Activated naive CD8-positive, alpha-beta T cell treated with anti-CD3 and anti-CD28 coated beads, Interleukin-2, amount 50 U/mL, for 16 hours (primary cell): ENCODE data around the gene HK2.
A peak's percentile ranks its signal among the peaks of the same experiment; 100 is the strongest.
"Not testable (repeated sequence)": the region's sequence is repeated elsewhere in the genome, so short reads cannot be mapped to it uniquely, and the experiment has no call there.

Source experiments
- DNase-seq: peaks from one replicate; pipeline ENCODE4 v3.0.0-alpha.2; 2020; ENCODE audit warnings: low read depth, low spot score

The HK2 gene

DNA sequence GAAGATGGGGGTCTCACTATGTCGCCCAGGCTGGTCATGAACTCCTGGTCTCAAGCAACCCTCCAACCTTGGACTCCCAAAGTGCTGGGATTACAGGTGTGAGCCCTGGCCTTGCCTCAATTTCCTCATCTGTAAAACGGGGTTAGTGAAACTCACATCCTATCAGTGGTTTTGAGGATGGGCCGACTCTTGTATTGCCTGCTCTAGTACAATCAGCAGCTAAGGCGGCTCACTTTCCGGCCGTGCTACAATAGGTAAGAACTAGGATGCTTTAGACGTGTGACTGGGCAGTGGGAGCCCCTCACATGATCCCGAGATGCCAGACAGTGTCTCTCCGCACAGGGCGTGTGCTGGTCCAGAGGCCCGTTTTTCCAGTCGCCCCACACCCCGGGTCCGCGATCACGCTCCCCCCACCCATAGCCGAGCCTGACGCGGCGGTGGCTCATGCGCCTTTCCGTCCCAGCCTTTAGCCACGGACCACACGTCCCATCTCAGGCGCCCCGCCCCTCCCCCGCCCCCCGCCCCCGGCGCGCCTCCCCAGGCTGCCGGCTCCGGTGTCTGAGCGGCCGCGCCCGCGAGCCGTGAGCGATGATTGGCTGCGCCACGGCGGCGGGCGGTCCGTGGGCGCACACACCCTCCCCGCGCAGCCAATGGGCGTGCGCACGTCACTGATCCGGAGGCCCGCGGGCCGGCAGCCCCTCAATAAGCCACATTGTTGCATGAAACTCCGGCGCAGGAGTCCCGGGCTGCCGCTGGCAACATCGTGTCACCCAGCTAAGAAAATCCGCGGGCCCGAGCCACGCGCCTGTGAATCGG lies at the start of gene HK2:
TSS of gene HK2 (plus strand) at position 710 of the 816 bp plus-strand sequence. CDS start 454 bp downstream, outside the sequence.
- DNase-seq, result peak; percentile 72

- no peak for DNase-seq
Observed at GRCh38 chr2:74789271-74789670, 44.7 kb upstream of the HK2 start.

- no peak for DNase-seq
Observed at GRCh38 chr2:74792282-74792681, 41.6 kb upstream of the HK2 start.

DNA sequence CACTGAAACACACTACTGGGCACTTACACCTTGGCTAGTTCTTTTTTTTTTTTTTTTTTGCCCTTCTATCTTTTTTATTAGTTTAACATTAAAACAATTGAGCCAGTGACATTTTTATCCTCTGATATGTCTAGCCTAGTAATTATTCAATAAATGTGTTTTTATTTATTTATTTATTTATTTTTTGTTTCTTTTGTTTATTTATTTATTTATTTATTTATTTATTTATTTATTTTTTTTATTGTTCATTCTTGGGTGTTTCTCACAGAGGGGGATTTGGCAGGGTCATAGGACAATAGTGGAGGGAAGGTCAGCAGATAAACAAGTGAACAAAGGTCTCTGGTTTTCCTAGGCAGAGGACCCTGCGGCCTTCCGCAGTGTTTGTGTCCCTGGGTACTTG lies 39.0 kb upstream of the HK2 start:
- DNase-seq, result not testable (repeated sequence)

- DNase-seq, result no peak
Observed at GRCh38 chr2:74806355-74806839, 27.5 kb upstream of the HK2 start.

GRCh38 chr2:74806920-74807319 lies 27.0 kb upstream of the HK2 start:
- no peak for DNase-seq

GRCh38 chr2:74812787-74813590 lies 20.9 kb upstream of the HK2 start:
- no peak for DNase-seq

- no peak for DNase-seq
Observed at GRCh38 chr2:74814102-74814501, 19.8 kb upstream of the HK2 start.

- DNase-seq, result no peak
Observed at GRCh38 chr2:74815941-74816340, 18.0 kb upstream of the HK2 start.

DNA sequence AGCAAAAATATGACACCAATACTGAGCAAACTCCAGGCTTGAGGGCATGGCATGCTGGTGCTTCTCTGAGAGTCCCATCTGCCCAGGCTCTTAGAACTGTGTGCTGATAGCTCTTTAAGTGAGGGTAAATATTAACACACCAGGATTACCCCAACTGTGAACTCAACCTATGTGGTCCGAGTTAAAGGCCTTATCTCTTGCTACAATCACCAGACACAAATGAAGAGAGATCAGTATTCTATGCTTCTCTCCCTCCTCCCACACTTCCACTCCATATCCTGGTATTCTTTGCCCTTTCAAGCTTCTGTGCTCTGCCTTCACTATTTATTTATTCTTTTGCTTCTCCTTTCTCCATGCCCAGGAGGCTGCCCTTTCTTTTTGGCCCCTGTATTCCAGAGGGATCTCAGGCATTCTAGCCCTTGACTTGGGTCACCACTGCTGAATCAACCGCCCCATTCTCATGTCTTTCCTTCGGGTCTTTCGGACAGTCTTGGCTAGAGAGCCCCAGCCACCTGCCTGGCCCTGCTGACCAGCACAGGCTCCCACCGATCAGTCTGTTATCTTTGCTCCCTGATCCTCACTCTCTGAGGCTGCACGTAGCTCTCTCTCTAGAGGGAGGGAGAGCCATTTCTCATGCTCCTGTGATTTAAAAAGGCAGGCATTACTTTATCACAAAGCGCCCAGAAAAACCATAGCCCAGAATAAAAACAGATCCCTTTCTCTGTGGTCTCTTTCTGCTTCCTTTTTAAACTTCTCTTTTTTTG lies 17.2 kb upstream of the HK2 start:
- no peak for DNase-seq

- no peak for DNase-seq
Observed at GRCh38 chr2:74817304-74817675, 16.6 kb upstream of the HK2 start.

GRCh38 chr2:74819702-74820101 lies 14.2 kb upstream of the HK2 start:
- DNase-seq, result no peak

GRCh38 chr2:74821177-74822126 lies 12.5 kb upstream of the HK2 start:
- DNase-seq, result no peak

DNA sequence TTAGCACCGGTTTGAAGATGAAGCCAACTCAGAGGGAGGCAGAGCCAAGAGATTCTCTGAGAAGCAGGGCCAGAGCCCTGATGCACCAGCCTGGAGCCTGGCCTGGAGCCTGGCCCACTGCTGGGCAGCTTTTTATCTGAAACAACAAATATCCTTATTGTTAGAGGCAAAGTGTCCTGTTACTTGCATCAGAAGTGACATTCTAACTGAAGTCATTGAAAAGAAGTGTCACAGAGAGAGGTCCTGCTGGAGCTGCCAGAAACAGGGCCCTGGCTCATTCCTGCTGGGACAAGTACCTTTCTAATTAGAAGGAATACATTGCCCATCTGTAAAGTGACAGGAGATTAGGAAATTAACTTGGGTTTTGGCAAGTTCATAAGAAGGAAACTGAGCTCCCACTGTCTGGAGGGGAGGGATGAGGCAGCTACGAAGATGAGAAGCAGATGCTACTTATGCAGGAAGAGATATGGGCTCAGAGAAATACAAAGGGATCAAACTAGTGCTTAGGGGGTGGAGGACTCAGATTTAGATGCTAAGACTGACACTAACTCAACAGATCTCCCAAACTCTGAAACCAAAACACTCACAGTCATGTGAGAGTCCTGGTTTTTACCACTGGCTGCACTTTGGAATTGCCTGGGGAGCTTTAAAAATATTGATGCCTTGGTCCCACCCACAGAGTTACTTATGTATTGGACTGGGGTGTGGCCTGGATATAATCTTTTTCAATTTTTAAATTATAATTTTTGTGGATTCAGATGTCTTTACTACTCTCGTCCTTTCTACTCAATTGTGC lies 11.0 kb upstream of the HK2 start:
- no peak for DNase-seq

GRCh38 chr2:74824679-74825078 lies 9.2 kb upstream of the HK2 start:
- DNase-seq, result no peak

- DNase-seq, result no peak
Observed at GRCh38 chr2:74828543-74828942, 5.4 kb upstream of the HK2 start.

DNA sequence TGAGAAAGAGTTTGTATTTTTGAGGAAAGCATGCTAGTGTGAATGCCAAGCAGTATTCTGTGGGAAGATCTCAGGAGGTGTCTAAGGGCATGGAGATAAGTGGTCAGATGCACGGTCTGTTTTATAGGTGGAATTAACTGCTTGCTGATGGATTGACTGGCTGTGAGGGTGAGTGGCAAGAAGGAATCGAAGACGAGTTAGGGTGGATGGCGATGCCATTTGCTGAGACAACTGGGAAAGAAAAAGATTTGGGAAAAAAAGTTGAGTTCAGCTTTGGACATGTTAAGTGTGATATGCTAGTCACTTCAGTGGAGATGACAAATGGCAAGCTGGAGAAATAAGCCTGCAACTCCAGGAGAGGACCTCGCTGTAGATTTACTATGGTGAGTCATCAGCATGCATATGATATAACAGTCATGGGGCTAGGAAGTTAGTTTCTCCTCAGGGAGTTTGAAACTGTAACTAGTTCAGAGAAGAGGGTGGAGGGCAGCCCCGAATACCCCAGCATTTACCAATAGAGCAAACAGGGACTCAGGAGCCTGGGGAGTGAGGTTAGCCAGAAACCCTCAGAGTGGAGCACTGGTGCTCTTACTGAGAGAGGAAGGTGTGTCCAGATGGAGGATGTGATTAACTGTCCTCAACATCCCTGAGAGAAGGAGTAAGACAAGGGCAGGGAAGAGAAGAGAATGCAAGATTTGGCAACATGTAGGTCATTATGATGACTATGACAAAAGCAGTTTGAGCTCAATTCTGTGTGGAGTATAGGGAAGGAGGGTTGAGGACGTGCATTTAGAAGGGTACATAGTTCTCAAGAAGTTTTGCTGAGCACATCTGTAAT lies 2.0 kb upstream of the HK2 start:
- no peak for DNase-seq

- DNase-seq, result peak; percentile 7
Observed at GRCh38 chr2:74834234-74834791, 386 bp downstream of the HK2 start.
